ENCODE data around the gene ZNF556.

Gene ZNF556

GRCh38 chr19:2853015-2853606, 14.0 kb upstream of the ZNF556 start:
- no peak for DNase-seq (ENCODE audit: low read depth)
- TF ChIP-seq CTCF (IDR thresholded peaks at IDR 0.05; ENCODE audit: low read length, missing control alignments): no peak
- no peak overlapping the region for H3K4me3 ChIP-seq (replicated peaks; ENCODE audit: low read depth, low read length)

- no peak overlapping the region for H3K4me3 ChIP-seq (replicated peaks; ENCODE audit: low read depth, low read length)
- no peak for DNase-seq (ENCODE audit: low read depth)
- TF ChIP-seq CTCF (IDR thresholded peaks at IDR 0.05; ENCODE audit: low read length, missing control alignments): no peak
Observed at GRCh38 chr19:2854849-2855248, 12.3 kb upstream of the ZNF556 start.

- DNase-seq (ENCODE audit: low read depth): no peak
- TF ChIP-seq CTCF (IDR thresholded peaks at IDR 0.05; ENCODE audit: low read length, missing control alignments): no peak
- H3K4me3 ChIP-seq (replicated peaks; ENCODE audit: low read depth, low read length): no peak overlapping the region
Observed at GRCh38 chr19:2856457-2857050, 10.6 kb upstream of the ZNF556 start.

- TF ChIP-seq CTCF (IDR thresholded peaks at IDR 0.05; ENCODE audit: low read length, missing control alignments): no peak
- no peak overlapping the region for H3K4me3 ChIP-seq (replicated peaks; ENCODE audit: low read depth, low read length)
- no peak for DNase-seq (ENCODE audit: low read depth)
Observed at GRCh38 chr19:2858864-2859263, 8.3 kb upstream of the ZNF556 start.

GRCh38 chr19:2863816-2864215, 3.3 kb upstream of the ZNF556 start:
- H3K4me3 ChIP-seq (replicated peaks; ENCODE audit: low read depth, low read length): no peak overlapping the region
- DNase-seq (ENCODE audit: low read depth): no peak
- TF ChIP-seq CTCF (IDR thresholded peaks at IDR 0.05; ENCODE audit: low read length, missing control alignments): no peak

GRCh38 chr19:2865334-2866100, 1.6 kb upstream of the ZNF556 start:
- no peak for TF ChIP-seq CTCF (IDR thresholded peaks at IDR 0.05; ENCODE audit: low read length, missing control alignments)
- DNase-seq (ENCODE audit: low read depth): no peak
- no peak overlapping the region for H3K4me3 ChIP-seq (replicated peaks; ENCODE audit: low read depth, low read length)

Measured in fibroblast of pulmonary artery (primary cell).